ENCODE measurements around the gene ETV5.

The ETV5 gene

GRCh38 chr3:186097663-186098451 is 11.0 kb downstream of the ETV5 start:
- H3K27ac ChIP-seq: peak overlapping the region; percentile 43; the same call in 1 of the 2 replicates

GRCh38 chr3:186097317-186097662 is 11.6 kb downstream of the ETV5 start:
- peak overlapping the region; percentile 43; the same call in 1 of the 2 replicates for H3K27ac ChIP-seq
- TF ChIP-seq CTCF (IDR thresholded peaks at IDR 0.05) (no peak), ZFX (IDR thresholded peaks at IDR 0.05; ENCODE audit: borderline replicate concordance) (no peak)

More at GRCh38 chr3:186097663-186098451, 11.0 kb downstream of the ETV5 start:
- no peak for TF ChIP-seq ZFX (IDR thresholded peaks at IDR 0.05; ENCODE audit: borderline replicate concordance)
- TF ChIP-seq CTCF (IDR thresholded peaks at IDR 0.05): no peak

GRCh38 chr3:186096290-186096689 is 12.6 kb downstream of the ETV5 start:
- no peak for TF ChIP-seq ZFX (IDR thresholded peaks at IDR 0.05; ENCODE audit: borderline replicate concordance)
- TF ChIP-seq CTCF (IDR thresholded peaks at IDR 0.05): no peak
- H3K27ac ChIP-seq: no peak overlapping the region

- H3K27ac ChIP-seq: no peak overlapping the region
Observed at GRCh38 chr3:186095561-186096081, 13.3 kb downstream of the ETV5 start.

GRCh38 chr3:186094696-186095425 is 14.0 kb downstream of the ETV5 start:
- no peak overlapping the region for H3K27ac ChIP-seq
- TF ChIP-seq ZFX (IDR thresholded peaks at IDR 0.05; ENCODE audit: borderline replicate concordance): no peak
- TF ChIP-seq CTCF (IDR thresholded peaks at IDR 0.05): no peak

More at GRCh38 chr3:186095561-186096081, 13.3 kb downstream of the ETV5 start:
- TF ChIP-seq CTCF (IDR thresholded peaks at IDR 0.05): no peak
- no peak for TF ChIP-seq ZFX (IDR thresholded peaks at IDR 0.05; ENCODE audit: borderline replicate concordance)

- no peak overlapping the region for H3K27ac ChIP-seq
- TF ChIP-seq ZFX (IDR thresholded peaks at IDR 0.05; ENCODE audit: borderline replicate concordance) (no peak), CTCF (IDR thresholded peaks at IDR 0.05) (no peak)
Observed at GRCh38 chr3:186094271-186094670, 14.6 kb downstream of the ETV5 start.

All from 22Rv1 (cell line).